Fibroblast of lung (primary cell): ENCODE measurements around the gene GH2.

Experiments
- EZH2 ChIP-seq: IDR thresholded peaks from 2 replicates; pipeline ENCODE4 v1.5.1; 2012; ENCODE audit warnings: low read length, control low read depth, mild to moderate bottlenecking; ENCODE audit errors: missing control alignments
- TF ChIP-seq, protein P1 (sequence below), 2 donors: IDR thresholded peaks in 1 of 2; conservative IDR thresholded peaks in 1 of 2; 1 replicate in 1 of 2; 2 replicates in 1 of 2; pipeline ENCODE4 v1.5.1; 2011 to 2012; ENCODE audit warnings: low read length in 2 of 2, control low read depth in 1 of 2, inconsistent platforms in 1 of 2, low read depth in 1 of 2, mild to moderate bottlenecking in 1 of 2

DNA sequence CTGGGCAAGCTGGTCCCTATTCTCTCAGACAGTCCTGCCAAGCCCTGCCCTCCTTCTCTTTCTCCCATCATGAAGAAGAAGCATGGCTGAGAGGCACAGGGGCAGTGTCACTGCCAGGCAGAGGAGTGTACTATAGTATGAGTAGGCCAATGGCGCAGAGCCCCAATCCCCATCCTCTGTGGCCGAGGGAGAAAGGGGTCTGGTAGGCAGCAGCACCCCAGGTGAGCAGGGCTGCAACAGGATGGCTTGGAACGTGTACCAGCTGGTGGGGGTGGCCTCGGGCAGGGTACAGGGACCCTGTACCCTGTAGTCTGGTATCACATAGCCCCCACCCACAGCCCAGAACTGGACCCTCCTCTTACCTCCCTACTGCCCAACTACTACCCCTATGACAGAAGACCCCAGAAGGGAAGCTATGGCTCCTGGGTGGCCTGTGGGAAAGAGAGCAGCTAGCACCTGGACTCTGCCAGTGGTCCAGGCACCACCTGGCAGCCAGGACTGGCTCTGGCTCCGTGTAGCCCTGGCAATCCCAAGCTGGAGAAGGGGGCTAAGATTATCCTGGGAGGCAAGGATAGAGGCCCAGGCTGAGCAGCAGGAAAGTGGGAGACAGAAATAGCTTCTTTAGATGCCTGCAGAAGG is 43.7 kb downstream of the GH2 start:
- TF ChIP-seq, protein P1, sequence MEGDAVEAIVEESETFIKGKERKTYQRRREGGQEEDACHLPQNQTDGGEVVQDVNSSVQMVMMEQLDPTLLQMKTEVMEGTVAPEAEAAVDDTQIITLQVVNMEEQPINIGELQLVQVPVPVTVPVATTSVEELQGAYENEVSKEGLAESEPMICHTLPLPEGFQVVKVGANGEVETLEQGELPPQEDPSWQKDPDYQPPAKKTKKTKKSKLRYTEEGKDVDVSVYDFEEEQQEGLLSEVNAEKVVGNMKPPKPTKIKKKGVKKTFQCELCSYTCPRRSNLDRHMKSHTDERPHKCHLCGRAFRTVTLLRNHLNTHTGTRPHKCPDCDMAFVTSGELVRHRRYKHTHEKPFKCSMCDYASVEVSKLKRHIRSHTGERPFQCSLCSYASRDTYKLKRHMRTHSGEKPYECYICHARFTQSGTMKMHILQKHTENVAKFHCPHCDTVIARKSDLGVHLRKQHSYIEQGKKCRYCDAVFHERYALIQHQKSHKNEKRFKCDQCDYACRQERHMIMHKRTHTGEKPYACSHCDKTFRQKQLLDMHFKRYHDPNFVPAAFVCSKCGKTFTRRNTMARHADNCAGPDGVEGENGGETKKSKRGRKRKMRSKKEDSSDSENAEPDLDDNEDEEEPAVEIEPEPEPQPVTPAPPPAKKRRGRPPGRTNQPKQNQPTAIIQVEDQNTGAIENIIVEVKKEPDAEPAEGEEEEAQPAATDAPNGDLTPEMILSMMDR (conservative IDR thresholded peaks at IDR 0.05 in 1 of 2, IDR thresholded peaks at IDR 0.05 in 1 of 2; ENCODE audit: low read depth in 1 of 2, low read length in 2 of 2): no peak
- no peak for TF ChIP-seq EZH2
